HL-60 (cell line): ENCODE measurements around the gene PGRMC2.

Experiments used
- DNase-seq, 2 experiments: peaks; one replicate each; pipeline ENCODE4 v3.0.0-alpha.2; 2010 to 2020; ENCODE audit warnings: low read depth in 1 of 2, low spot score in 1 of 2
- H3K27ac ChIP-seq: fragments of 250-450 bp; sonication (Bioruptor Pico); replicated peaks from 2 replicates; pipeline ENCODE4 v1.5.1; 2020; ENCODE audit warnings: mild to moderate bottlenecking, moderate library complexity
- H3K27me3 ChIP-seq: fragments of 250-450 bp; sonication (Bioruptor Pico); 2 replicates; pipeline ENCODE4 v1.5.1; 2021; ENCODE audit warnings: mild to moderate bottlenecking, moderate library complexity; ENCODE audit not compliant: insufficient read depth, poor library complexity, severe bottlenecking
- H3K4me3 ChIP-seq: replicated peaks from 2 replicates; pipeline ENCODE4 v1.5.1; 2011; ENCODE audit warnings: mild to moderate bottlenecking, control low read depth, low read length; ENCODE audit not compliant: insufficient read depth
- GABPA ChIP-seq: IDR thresholded peaks from 2 replicates; pipeline ENCODE4 v1.6.1; 2012; ENCODE audit warnings: low read depth
- POLR2AphosphoS5 ChIP-seq: IDR thresholded peaks from 2 replicates; pipeline ENCODE4 v1.6.1; 2012; ENCODE audit warnings: low read depth
- SPI1 ChIP-seq: IDR thresholded peaks from 2 replicates; pipeline ENCODE4 v1.6.1; 2012; ENCODE audit warnings: low read depth, mild to moderate bottlenecking, borderline replicate concordance
- TF ChIP-seq, protein P1 (sequence below): IDR thresholded peaks from 2 replicates; pipeline ENCODE4 v1.6.1; 2012; ENCODE audit warnings: low read depth; ENCODE audit not compliant: insufficient replicate concordance
- TF ChIP-seq, protein P2 (sequence below): IDR thresholded peaks from one replicate; pipeline ENCODE4 v1.5.1; 2011; ENCODE audit warnings: low read length, control low read depth, inconsistent platforms; ENCODE audit not compliant: insufficient read depth

Gene PGRMC2

GRCh38 chr4:128283071-128283470 is 4.5 kb downstream of the PGRMC2 start:
- no peak for DNase-seq
- TF ChIP-seq SPI1: no peak
- TF ChIP-seq, protein P1, sequence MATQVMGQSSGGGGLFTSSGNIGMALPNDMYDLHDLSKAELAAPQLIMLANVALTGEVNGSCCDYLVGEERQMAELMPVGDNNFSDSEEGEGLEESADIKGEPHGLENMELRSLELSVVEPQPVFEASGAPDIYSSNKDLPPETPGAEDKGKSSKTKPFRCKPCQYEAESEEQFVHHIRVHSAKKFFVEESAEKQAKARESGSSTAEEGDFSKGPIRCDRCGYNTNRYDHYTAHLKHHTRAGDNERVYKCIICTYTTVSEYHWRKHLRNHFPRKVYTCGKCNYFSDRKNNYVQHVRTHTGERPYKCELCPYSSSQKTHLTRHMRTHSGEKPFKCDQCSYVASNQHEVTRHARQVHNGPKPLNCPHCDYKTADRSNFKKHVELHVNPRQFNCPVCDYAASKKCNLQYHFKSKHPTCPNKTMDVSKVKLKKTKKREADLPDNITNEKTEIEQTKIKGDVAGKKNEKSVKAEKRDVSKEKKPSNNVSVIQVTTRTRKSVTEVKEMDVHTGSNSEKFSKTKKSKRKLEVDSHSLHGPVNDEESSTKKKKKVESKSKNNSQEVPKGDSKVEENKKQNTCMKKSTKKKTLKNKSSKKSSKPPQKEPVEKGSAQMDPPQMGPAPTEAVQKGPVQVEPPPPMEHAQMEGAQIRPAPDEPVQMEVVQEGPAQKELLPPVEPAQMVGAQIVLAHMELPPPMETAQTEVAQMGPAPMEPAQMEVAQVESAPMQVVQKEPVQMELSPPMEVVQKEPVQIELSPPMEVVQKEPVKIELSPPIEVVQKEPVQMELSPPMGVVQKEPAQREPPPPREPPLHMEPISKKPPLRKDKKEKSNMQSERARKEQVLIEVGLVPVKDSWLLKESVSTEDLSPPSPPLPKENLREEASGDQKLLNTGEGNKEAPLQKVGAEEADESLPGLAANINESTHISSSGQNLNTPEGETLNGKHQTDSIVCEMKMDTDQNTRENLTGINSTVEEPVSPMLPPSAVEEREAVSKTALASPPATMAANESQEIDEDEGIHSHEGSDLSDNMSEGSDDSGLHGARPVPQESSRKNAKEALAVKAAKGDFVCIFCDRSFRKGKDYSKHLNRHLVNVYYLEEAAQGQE: no peak
- no peak for TF ChIP-seq GABPA
- TF ChIP-seq POLR2AphosphoS5: no peak
- TF ChIP-seq, protein P2, sequence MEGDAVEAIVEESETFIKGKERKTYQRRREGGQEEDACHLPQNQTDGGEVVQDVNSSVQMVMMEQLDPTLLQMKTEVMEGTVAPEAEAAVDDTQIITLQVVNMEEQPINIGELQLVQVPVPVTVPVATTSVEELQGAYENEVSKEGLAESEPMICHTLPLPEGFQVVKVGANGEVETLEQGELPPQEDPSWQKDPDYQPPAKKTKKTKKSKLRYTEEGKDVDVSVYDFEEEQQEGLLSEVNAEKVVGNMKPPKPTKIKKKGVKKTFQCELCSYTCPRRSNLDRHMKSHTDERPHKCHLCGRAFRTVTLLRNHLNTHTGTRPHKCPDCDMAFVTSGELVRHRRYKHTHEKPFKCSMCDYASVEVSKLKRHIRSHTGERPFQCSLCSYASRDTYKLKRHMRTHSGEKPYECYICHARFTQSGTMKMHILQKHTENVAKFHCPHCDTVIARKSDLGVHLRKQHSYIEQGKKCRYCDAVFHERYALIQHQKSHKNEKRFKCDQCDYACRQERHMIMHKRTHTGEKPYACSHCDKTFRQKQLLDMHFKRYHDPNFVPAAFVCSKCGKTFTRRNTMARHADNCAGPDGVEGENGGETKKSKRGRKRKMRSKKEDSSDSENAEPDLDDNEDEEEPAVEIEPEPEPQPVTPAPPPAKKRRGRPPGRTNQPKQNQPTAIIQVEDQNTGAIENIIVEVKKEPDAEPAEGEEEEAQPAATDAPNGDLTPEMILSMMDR: no peak
- Histone ChIP-seq H3K27ac (no peak overlapping the region), H3K4me3 (no peak overlapping the region), H3K27me3 (no peaks in the 10 kb centered on the region)

DNA sequence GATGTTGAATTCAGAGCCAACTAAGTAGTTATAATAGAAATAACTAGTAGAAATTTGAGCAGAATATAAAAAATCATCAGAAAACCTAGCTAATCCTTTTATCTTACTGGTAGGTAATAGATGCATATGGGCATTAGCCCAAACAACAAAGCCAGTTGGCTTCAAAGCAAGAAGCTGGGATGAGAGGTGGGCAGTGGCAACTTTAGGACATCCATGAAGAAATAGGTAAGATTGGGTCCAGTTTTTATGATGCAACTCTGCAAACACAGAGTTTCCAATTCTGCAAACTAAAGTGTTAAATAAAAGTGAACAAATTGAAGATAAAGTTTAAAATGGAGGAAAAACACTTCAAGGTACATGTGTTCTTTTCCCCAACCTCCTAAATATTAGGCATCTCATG is 5.1 kb downstream of the PGRMC2 start:
- DNase-seq: no peak
- no peak overlapping the region for H3K4me3 ChIP-seq
- no peak overlapping the region for H3K27ac ChIP-seq
- TF ChIP-seq POLR2AphosphoS5 (no peak), GABPA (no peak), SPI1 (no peak)
- TF ChIP-seq, protein P2: no peak
- TF ChIP-seq, protein P1: no peak
- no peaks in the 10 kb centered on the region for H3K27me3 ChIP-seq

GRCh38 chr4:128281354-128281753 is 6.3 kb downstream of the PGRMC2 start:
- Histone ChIP-seq H3K27me3 (no peaks in the 10 kb centered on the region), H3K4me3 (no peak overlapping the region), H3K27ac (no peak overlapping the region)
- TF ChIP-seq POLR2AphosphoS5 (no peak), SPI1 (no peak), GABPA (no peak)
- TF ChIP-seq, protein P2: no peak
- TF ChIP-seq, protein P1: no peak
- DNase-seq: no peak
